Activated CD8-positive, alpha-beta T cell treated with anti-CD3 and anti-CD28 coated beads, Interleukin-2, amount 10 ng/mL, durations not matched to agents 7 days and 5 days (primary cell): Measurements from ENCODE around the gene CTDSP2. TPM values are rescaled to one million over a fixed set of nuclear protein-coding genes. Genes with fewer than 3 reads are reported as not detected.
"Not testable (repeated sequence)": the region's sequence is repeated elsewhere in the genome, so short reads cannot be mapped to it uniquely, and the experiment has no call there.

Experiments used
- ATAC-seq: fragments of 150-1000 bp; cut with Tn5 transposase; one replicate; pipeline ENCODE4 v1.10.0; 2021; ENCODE audit warnings: moderate library complexity
- CTCF ChIA-PET: fragments of 350-600 bp; sonication (Branson Sonifier 250); formaldehyde crosslinking; loops from one replicate; lab custom pipeline; 2021; ENCODE audit warnings: antibody characterized with exemption; lab: Charles Lee
- POLR2A ChIA-PET: fragments of 350-600 bp; sonication (Branson Sonifier 250); formaldehyde crosslinking; loops from one replicate; lab custom pipeline; 2021; ENCODE audit warnings: antibody characterized with exemption; lab: Charles Lee
- DNase-seq: peaks from one replicate; pipeline ENCODE4 v3.0.0-alpha.2; 2020
- H3K27ac Mint-ChIP-seq: one replicate; pipeline ENCODE4 v1.8.0; 2021; ENCODE audit warnings: mild to moderate bottlenecking, mixed read lengths
- H3K27me3 Mint-ChIP-seq: one replicate; pipeline ENCODE4 v1.8.0; 2021; ENCODE audit warnings: low read depth, mixed read lengths
- H3K36me3 Mint-ChIP-seq: one replicate; pipeline ENCODE4 v1.8.0; 2021; ENCODE audit warnings: low read depth, mixed read lengths
- H3K4me1 Mint-ChIP-seq: one replicate; pipeline ENCODE4 v1.8.0; 2021; ENCODE audit warnings: low read depth, mixed read lengths
- H3K4me3 Mint-ChIP-seq: one replicate; pipeline ENCODE4 v1.8.0; 2021; ENCODE audit warnings: mild to moderate bottlenecking, mixed read lengths
- H3K9me3 Mint-ChIP-seq: one replicate; pipeline ENCODE4 v1.8.0; 2022; ENCODE audit warnings: mixed read lengths; ENCODE audit not compliant: insufficient read depth
- total RNA-seq, 2 experiments: library from RNA; stranded (reverse); gene quantifications; one replicate each; pipeline ENCODE4 v1.2.3, GENCODE V29; 2021

CTDSP2 gene
- total RNA-seq, 2 experiments from 2014 or later = 100 to 114 TPM

- H3K27ac Mint-ChIP-seq = no peak overlapping the region
- no peaks in the 10 kb centered on the region for H3K36me3 Mint-ChIP-seq
- peaks cover 6% of the 10 kb centered on the region for H3K27me3 Mint-ChIP-seq
- ChIA-PET POLR2A (interaction anchor here (0.8 kb wide), 1 partner anchor 9 kb away, joined by 3 read pairs; no protein-coding TSS in a partner anchor), CTCF (interaction anchor here (0.8 to 2.2 kb wide), 7 partner anchors 9 to 87 kb away, joined by 3 to 9 read pairs (median 8); no protein-coding TSS in a partner anchor)
- DNase-seq (no peak), ATAC-seq (no peak)
- H3K4me3 Mint-ChIP-seq = no peak overlapping the region
- H3K4me1 Mint-ChIP-seq = peaks cover 12% of the 10 kb centered on the region
- no peaks in the 10 kb centered on the region for H3K9me3 Mint-ChIP-seq
Measured at GRCh38 chr12:57889500-57889989, 43.0 kb upstream of the CTDSP2 start.

GRCh38 chr12:57888409-57889157 is 42.1 kb upstream of the CTDSP2 start:
- Mint-ChIP-seq H3K27me3 (peaks cover 6% of the 10 kb centered on the region), H3K9me3 (no peaks in the 10 kb centered on the region), H3K27ac (no peak overlapping the region), H3K4me1 (peaks cover 8% of the 10 kb centered on the region), H3K36me3 (peaks cover 1% of the 10 kb centered on the region), H3K4me3 (no peak overlapping the region)
- peak; percentile 65 for ATAC-seq
- DNase-seq = peak; percentile 38
- ChIA-PET POLR2A (interaction anchor here (0.8 to 1.2 kb wide), 2 partner anchors 10 kb away, joined by 3 to 10 read pairs; no protein-coding TSS in a partner anchor), CTCF (interaction anchor here (0.8 to 2.2 kb wide), 8 partner anchors 8 to 147 kb away, joined by 3 to 8 read pairs (median 6); partner anchors contain the start of gene TSFM)

- Mint-ChIP-seq H3K9me3 (no peaks in the 10 kb centered on the region), H3K36me3 (peaks cover 1% of the 10 kb centered on the region), H3K4me1 (peaks cover 8% of the 10 kb centered on the region), H3K27me3 (peaks cover 9% of the 10 kb centered on the region), H3K4me3 (no peak overlapping the region), H3K27ac (no peak overlapping the region)
- CTCF ChIA-PET = interaction anchor here (1.1 to 1.9 kb wide), 7 partner anchors 9 to 146 kb away, joined by 3 to 8 read pairs (median 6); partner anchors contain the start of gene TSFM
- POLR2A ChIA-PET = interaction anchor here (1.2 kb wide), 1 partner anchor 11 kb away, joined by 10 read pairs; no protein-coding TSS in a partner anchor
- ATAC-seq = no peak
- DNase-seq = no peak
Measured at GRCh38 chr12:57887631-57888408, 41.3 kb upstream of the CTDSP2 start.

- H3K4me3 Mint-ChIP-seq, H3K4me1 Mint-ChIP-seq, H3K27ac Mint-ChIP-seq, H3K36me3 Mint-ChIP-seq, DNase-seq, H3K9me3 Mint-ChIP-seq, H3K27me3 Mint-ChIP-seq, ATAC-seq: not testable (repeated sequence)
- ChIA-PET POLR2A (interaction anchor here (0.6 kb wide), 1 partner anchor 15 kb away, joined by 4 read pairs; no protein-coding TSS in a partner anchor), CTCF (interaction anchor here (1.1 kb wide), 1 partner anchor 18 kb away, joined by 3 read pairs; no protein-coding TSS in a partner anchor)
Measured at GRCh38 chr12:57886964-57887363, 40.4 kb upstream of the CTDSP2 start.

- peaks cover 1% of the 10 kb centered on the region for H3K36me3 Mint-ChIP-seq
- ChIA-PET POLR2A (interaction anchor here (0.6 kb wide), 1 partner anchor 15 kb away, joined by 4 read pairs; no protein-coding TSS in a partner anchor), CTCF (interaction anchor here (1.1 kb wide), 1 partner anchor 18 kb away, joined by 3 read pairs; no protein-coding TSS in a partner anchor)
- H3K27ac Mint-ChIP-seq = no peak overlapping the region
- peaks cover 6% of the 10 kb centered on the region for H3K27me3 Mint-ChIP-seq
- peaks cover 8% of the 10 kb centered on the region for H3K4me1 Mint-ChIP-seq
- DNase-seq = no peak
- no peak overlapping the region for H3K4me3 Mint-ChIP-seq
- no peak for ATAC-seq
- H3K9me3 Mint-ChIP-seq = no peaks in the 10 kb centered on the region
Measured at GRCh38 chr12:57886542-57886941, 40.0 kb upstream of the CTDSP2 start.

GRCh38 chr12:57885207-57885606 is 38.7 kb upstream of the CTDSP2 start:
- no peak for DNase-seq
- ChIA-PET POLR2A (no interaction called here), CTCF (interaction anchor here (1.1 to 2.8 kb wide), 2 partner anchors 11 to 121 kb away, joined by 4 to 8 read pairs; no protein-coding TSS in a partner anchor)
- Mint-ChIP-seq H3K9me3 (no peaks in the 10 kb centered on the region), H3K4me3 (no peak overlapping the region), H3K27me3 (peaks cover 5% of the 10 kb centered on the region), H3K36me3 (peaks cover 1% of the 10 kb centered on the region), H3K4me1 (peaks cover 8% of the 10 kb centered on the region), H3K27ac (no peak overlapping the region)
- no peak for ATAC-seq

GRCh38 chr12:57883700-57884099 is 37.2 kb upstream of the CTDSP2 start:
- ChIA-PET CTCF (interaction anchor here (1.0 to 2.8 kb wide), 5 partner anchors 11 to 46 kb away, joined by 3 to 8 read pairs (median 3); no protein-coding TSS in a partner anchor), POLR2A (interaction anchor here (0.5 kb wide), 1 partner anchor 38 kb away, joined by 3 read pairs; no protein-coding TSS in a partner anchor)
- Mint-ChIP-seq H3K27me3 (peaks cover 5% of the 10 kb centered on the region), H3K9me3 (no peaks in the 10 kb centered on the region), H3K36me3 (peaks cover 1% of the 10 kb centered on the region), H3K4me1 (peaks cover 8% of the 10 kb centered on the region), H3K4me3 (no peak overlapping the region), H3K27ac (no peak overlapping the region)
- ATAC-seq = no peak
- no peak for DNase-seq

GRCh38 chr12:57883057-57883456 is 36.5 kb upstream of the CTDSP2 start:
- no peak for DNase-seq
- peaks cover 1% of the 10 kb centered on the region for H3K36me3 Mint-ChIP-seq
- H3K4me3 Mint-ChIP-seq = no peak overlapping the region
- ATAC-seq = no peak
- H3K4me1 Mint-ChIP-seq = peaks cover 2% of the 10 kb centered on the region
- no peaks in the 10 kb centered on the region for H3K9me3 Mint-ChIP-seq
- peaks cover 5% of the 10 kb centered on the region for H3K27me3 Mint-ChIP-seq
- ChIA-PET POLR2A (interaction anchor here (0.6 kb wide), 1 partner anchor 12 kb away, joined by 3 read pairs; no protein-coding TSS in a partner anchor), CTCF (interaction anchor here (1.0 to 2.8 kb wide), 5 partner anchors 13 to 51 kb away, joined by 3 to 8 read pairs (median 3); no protein-coding TSS in a partner anchor)
- no peak overlapping the region for H3K27ac Mint-ChIP-seq

- Mint-ChIP-seq H3K4me1 (no peaks in the 10 kb centered on the region), H3K4me3 (no peak overlapping the region), H3K27me3 (peaks cover 7% of the 10 kb centered on the region), H3K27ac (no peak overlapping the region), H3K9me3 (no peaks in the 10 kb centered on the region), H3K36me3 (peaks cover 1% of the 10 kb centered on the region)
- no peak for DNase-seq
- ChIA-PET CTCF (interaction anchor here (1.0 to 2.8 kb wide), 5 partner anchors 14 to 50 kb away, joined by 3 to 8 read pairs (median 3); no protein-coding TSS in a partner anchor), POLR2A (interaction anchor here (0.6 kb wide), 1 partner anchor 13 kb away, joined by 3 read pairs; no protein-coding TSS in a partner anchor)
- ATAC-seq = no peak
Measured at GRCh38 chr12:57882575-57882974, 36.0 kb upstream of the CTDSP2 start.

- POLR2A ChIA-PET = interaction anchor here (0.6 kb wide), 1 partner anchor 15 kb away, joined by 3 read pairs; no protein-coding TSS in a partner anchor
- H3K27me3 Mint-ChIP-seq = peaks cover 8% of the 10 kb centered on the region
- H3K36me3 Mint-ChIP-seq = peaks cover 1% of the 10 kb centered on the region
- no peaks in the 10 kb centered on the region for H3K9me3 Mint-ChIP-seq
- no peak overlapping the region for H3K4me3 Mint-ChIP-seq
- CTCF ChIA-PET = interaction anchor here (1.2 to 1.4 kb wide), 3 partner anchors 14 to 24 kb away, joined by 3 to 5 read pairs (median 4); no protein-coding TSS in a partner anchor
- H3K4me1 Mint-ChIP-seq = no peaks in the 10 kb centered on the region
- ATAC-seq = no peak
- no peak for DNase-seq
- no peak overlapping the region for H3K27ac Mint-ChIP-seq
Measured at GRCh38 chr12:57881475-57881874, 34.9 kb upstream of the CTDSP2 start.
